ENCODE results near the gene NNT. TPM values are rescaled to one million over a fixed set of nuclear protein-coding genes. Genes with fewer than 3 reads are reported as not detected.
A peak's percentile ranks its signal among the peaks of the same experiment; 100 is the strongest.

The NNT gene
- polyA plus RNA-seq, 3 donors from 2014 or later: 49.5 to 78.0 (median 60.6) TPM

GRCh38 chr5:43674536-43674935 lies 71.6 kb downstream of the NNT start:
- H3K27ac Mint-ChIP-seq: peak overlapping the region in 3 of 6 donors; percentile 46 to 61 (median 59)
- peaks cover 19 to 29% of the 10 kb centered on the region in 2 donors for H3K4me1 Mint-ChIP-seq

DNA sequence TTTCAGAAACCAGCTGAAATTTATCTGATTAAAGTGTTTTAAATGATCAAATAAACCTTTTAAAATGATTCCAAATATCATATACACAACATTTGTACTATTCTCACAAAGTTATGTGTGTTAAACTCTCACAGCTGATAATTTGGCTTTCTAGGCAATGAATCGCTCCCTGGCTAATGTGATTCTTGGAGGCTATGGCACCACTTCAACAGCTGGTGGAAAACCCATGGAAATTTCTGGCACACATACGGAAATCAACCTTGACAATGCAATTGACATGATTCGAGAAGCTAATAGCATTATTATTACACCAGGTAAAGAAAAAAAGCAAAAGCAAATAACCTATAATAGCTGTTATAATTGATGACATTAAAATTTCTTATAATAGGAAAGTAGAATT lies 72.4 kb downstream of the NNT start:
- no peak for DNase-seq
- Mint-ChIP-seq H3K27ac (peak overlapping the region in 2 of 6 donors; percentile 38 to 50), H3K36me3 (peaks cover 4 to 11% (median 9%) of the 10 kb centered on the region in 3 donors), H3K27me3 (ENCODE audit: low read depth in 3 of 3) (no peaks in the 10 kb centered on the region), H3K4me1 (peaks cover 15 to 25% of the 10 kb centered on the region in 2 donors), H3K4me3 (no peak overlapping the region), H3K9me3 (no peaks in the 10 kb centered on the region)

More at GRCh38 chr5:43674536-43674935, 71.6 kb downstream of the NNT start:
- no peak overlapping the region for H3K4me3 Mint-ChIP-seq
- H3K36me3 Mint-ChIP-seq: peaks cover 4 to 13% (median 13%) of the 10 kb centered on the region in 3 donors
- no peak for DNase-seq
- no peaks in the 10 kb centered on the region for H3K9me3 Mint-ChIP-seq
- no peaks in the 10 kb centered on the region for H3K27me3 Mint-ChIP-seq (ENCODE audit: low read depth in 3 of 3)

DNA sequence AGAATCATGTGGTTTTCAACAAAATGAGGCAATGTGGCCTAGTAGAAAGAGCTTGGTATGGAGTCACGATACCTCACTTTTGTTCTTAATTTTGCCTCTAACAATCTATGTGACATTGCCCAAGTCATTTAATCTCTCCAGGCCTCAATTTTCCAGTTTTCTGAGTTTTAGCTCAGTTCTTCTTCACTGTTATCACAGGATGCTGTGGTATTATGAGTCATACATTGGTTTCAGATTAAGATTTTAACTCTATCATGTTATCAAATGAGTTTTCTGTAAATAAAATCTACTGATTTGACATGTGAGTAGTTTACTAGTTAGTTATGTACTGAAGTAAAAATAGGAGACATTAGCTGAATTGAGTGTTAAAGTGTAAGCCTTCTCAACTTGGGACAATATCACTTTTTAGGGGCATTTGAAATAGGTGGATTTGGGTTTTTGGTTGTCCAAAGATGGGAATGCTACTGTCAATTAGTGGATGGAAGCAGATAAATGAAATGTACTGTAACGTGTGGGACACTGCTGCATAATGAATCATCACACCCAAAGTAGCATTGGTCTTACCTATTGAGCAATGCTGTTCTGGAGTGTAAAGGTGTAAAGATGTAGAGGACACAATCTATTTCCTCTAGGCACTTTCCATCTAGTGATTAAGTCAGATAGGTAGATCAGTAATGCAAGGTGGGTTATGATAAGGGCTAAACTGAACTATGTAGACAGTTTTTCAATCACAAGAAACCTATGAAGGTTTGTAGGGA lies 73.3 kb downstream of the NNT start:
- Mint-ChIP-seq H3K27ac (peak overlapping the region in 1 of 6 donors; percentile 22), H3K4me3 (peak overlapping the region in 3 of 5 donors; percentile 12 to 33 (median 33)), H3K36me3 (peaks cover 4 to 14% (median 13%) of the 10 kb centered on the region in 3 donors), H3K9me3 (no peaks in the 10 kb centered on the region), H3K4me1 (peaks cover 9 to 20% of the 10 kb centered on the region in 2 donors), H3K27me3 (ENCODE audit: low read depth in 3 of 3) (no peaks in the 10 kb centered on the region)
- no peak for DNase-seq

DNA sequence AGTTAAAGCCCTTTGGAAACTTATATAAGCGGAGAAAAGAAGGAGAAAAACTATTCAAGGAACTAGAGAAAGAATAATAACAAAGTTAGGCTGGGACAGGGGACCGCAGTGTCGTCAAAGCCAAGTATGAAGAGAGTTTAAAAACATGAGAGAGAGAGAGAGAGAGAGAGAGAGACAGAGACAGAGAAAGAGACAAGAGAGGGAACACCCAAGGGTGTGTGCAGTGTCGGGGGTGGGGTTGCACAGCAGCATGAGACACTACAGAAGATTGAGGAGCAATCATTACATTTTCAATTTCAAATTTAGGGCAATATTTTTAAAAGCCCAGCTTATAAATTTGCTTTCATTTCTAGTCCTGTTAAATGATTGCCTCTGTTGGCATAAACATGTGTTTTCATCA lies 74.3 kb downstream of the NNT start:
- Mint-ChIP-seq H3K36me3 (peaks cover 7 to 10% (median 9%) of the 10 kb centered on the region in 3 donors), H3K27me3 (ENCODE audit: low read depth in 3 of 3) (no peaks in the 10 kb centered on the region), H3K27ac (no peak overlapping the region), H3K4me1 (peaks cover 9 to 12% of the 10 kb centered on the region in 2 donors), H3K9me3 (no peaks in the 10 kb centered on the region), H3K4me3 (no peak overlapping the region)
- no peak for DNase-seq

GRCh38 chr5:43679214-43679613 lies 76.2 kb downstream of the NNT start:
- peak overlapping the region in 1 of 6 donors; percentile 57 for H3K27ac Mint-ChIP-seq
- DNase-seq: no peak
- H3K36me3 Mint-ChIP-seq: peaks cover 7 to 19% (median 13%) of the 10 kb centered on the region in 3 donors
- H3K4me3 Mint-ChIP-seq: no peak overlapping the region
- H3K9me3 Mint-ChIP-seq: no peaks in the 10 kb centered on the region
- peaks cover 9 to 11% of the 10 kb centered on the region in 2 donors for H3K4me1 Mint-ChIP-seq
- no peaks in the 10 kb centered on the region for H3K27me3 Mint-ChIP-seq (ENCODE audit: low read depth in 3 of 3)

- peaks cover 7 to 24% (median 13%) of the 10 kb centered on the region in 3 donors for H3K36me3 Mint-ChIP-seq
- no peaks in the 10 kb centered on the region for H3K9me3 Mint-ChIP-seq
- no peak overlapping the region for H3K4me3 Mint-ChIP-seq
- H3K27me3 Mint-ChIP-seq (ENCODE audit: low read depth in 3 of 3): no peaks in the 10 kb centered on the region
- H3K4me1 Mint-ChIP-seq: peaks cover 6 to 19% of the 10 kb centered on the region in 2 donors
- H3K27ac Mint-ChIP-seq: no peak overlapping the region
- DNase-seq: no peak
Observed at GRCh38 chr5:43680286-43680685, 77.3 kb downstream of the NNT start.

DNA sequence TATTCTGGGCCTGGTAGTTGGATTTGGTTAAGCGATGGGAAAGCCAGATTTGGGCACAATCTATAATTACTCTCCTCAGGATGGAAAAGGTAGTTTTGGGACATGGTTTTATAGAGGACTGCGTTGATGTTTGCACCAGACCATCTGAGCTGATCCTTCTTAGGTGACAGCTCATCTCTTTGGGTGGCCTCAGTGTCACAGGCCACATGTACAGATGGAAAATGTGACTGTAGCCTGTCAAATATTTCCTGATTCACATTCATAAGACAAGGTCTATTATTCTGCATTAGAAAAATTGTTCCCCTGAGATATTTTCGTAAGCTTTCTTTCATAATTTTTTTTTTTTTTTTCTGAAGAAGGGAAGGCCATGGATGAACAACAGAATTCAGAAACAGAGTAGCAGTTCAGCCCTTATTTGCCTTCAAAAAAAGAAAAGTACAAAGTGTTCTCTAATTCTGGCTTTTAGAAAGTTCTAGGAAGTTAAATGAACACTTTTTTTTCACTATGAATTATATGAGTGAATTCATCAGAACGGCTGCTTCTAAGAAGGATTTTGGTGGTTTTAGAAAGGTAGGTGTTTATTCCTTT lies 81.0 kb downstream of the NNT start:
- peak overlapping the region in 3 of 6 donors; percentile 3 to 43 (median 4) for H3K27ac Mint-ChIP-seq
- peaks cover 7 to 32% (median 24%) of the 10 kb centered on the region in 3 donors for H3K36me3 Mint-ChIP-seq
- peaks cover 0 to 2% (median 0%) of the 10 kb centered on the region in 3 donors for H3K27me3 Mint-ChIP-seq (ENCODE audit: low read depth in 3 of 3)

GRCh38 chr5:43685252-43685950 lies 82.4 kb downstream of the NNT start:
- Mint-ChIP-seq H3K4me1 (peaks cover 9 to 40% of the 10 kb centered on the region in 2 donors), H3K4me3 (no peak overlapping the region), H3K27ac (no peak overlapping the region), H3K36me3 (peaks cover 2 to 46% (median 31%) of the 10 kb centered on the region in 3 donors), H3K9me3 (no peaks in the 10 kb centered on the region), H3K27me3 (ENCODE audit: low read depth in 3 of 3) (peaks cover 0 to 2% (median 0%) of the 10 kb centered on the region in 3 donors)
- DNase-seq: no peak

More for the DNA sequence above, 81.0 kb downstream of the NNT start:
- Mint-ChIP-seq H3K4me3 (no peak overlapping the region), H3K9me3 (no peaks in the 10 kb centered on the region), H3K4me1 (peaks cover 11 to 26% of the 10 kb centered on the region in 2 donors)
- DNase-seq: no peak

DNA sequence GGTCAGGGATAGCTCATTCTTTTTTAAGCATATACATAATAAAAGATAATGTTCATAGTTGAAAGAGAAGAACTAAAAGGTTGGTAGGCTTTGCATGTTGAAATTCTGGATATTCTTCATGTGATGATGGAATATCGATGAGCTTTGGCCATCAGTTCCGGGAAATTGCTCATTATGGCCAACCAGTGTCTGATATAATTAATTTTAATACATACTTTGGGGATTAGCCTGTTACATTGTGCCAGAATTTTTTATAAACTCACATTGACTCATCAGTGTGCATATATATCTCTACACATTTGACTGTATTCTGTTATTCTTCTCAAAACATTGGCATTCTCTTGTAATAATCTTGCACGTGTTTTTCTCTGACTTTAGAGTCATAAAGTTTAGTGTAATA lies 84.3 kb downstream of the NNT start:
- Mint-ChIP-seq H3K4me3 (no peak overlapping the region), H3K9me3 (no peaks in the 10 kb centered on the region), H3K36me3 (peaks cover 0 to 39% (median 30%) of the 10 kb centered on the region in 3 donors), H3K27me3 (ENCODE audit: low read depth in 3 of 3) (peaks cover 0 to 2% (median 0%) of the 10 kb centered on the region in 3 donors), H3K27ac (no peak overlapping the region), H3K4me1 (peaks cover 11 to 51% of the 10 kb centered on the region in 2 donors)
- no peak for DNase-seq

DNA sequence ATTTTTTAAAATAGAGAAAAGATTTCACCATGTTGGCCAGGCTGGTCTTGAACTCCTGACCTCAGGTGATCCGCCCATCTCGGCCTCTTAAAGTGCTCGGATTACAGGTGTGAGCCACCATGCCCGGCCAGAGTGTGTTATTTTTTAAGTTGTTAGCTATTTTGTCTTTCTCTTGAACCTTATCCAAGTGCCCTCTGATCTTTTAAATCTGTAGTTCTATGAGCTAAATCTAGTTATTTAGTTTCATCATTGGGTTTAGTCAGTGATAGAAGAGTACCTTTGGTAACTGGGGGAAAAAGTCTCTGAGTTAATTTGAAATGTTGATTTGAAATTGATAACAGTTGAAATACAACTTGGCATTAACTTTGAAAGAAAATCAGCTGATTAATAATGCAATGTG lies 88.3 kb downstream of the NNT start:
- H3K4me1 Mint-ChIP-seq: peaks cover 18 to 59% of the 10 kb centered on the region in 2 donors
- H3K27ac Mint-ChIP-seq: peak overlapping the region in 1 of 6 donors; percentile 25
- peaks cover 0 to 4% (median 0%) of the 10 kb centered on the region in 6 donors for H3K9me3 Mint-ChIP-seq
- H3K27me3 Mint-ChIP-seq (ENCODE audit: low read depth in 3 of 3): peaks cover 0 to 3% (median 2%) of the 10 kb centered on the region in 3 donors
- DNase-seq: no peak
- H3K36me3 Mint-ChIP-seq: peaks cover 18 to 56% (median 44%) of the 10 kb centered on the region in 3 donors
- H3K4me3 Mint-ChIP-seq: no peak overlapping the region

GRCh38 chr5:43691893-43692292 lies 88.9 kb downstream of the NNT start:
- peaks cover 18 to 57% (median 44%) of the 10 kb centered on the region in 3 donors for H3K36me3 Mint-ChIP-seq
- no peak overlapping the region for H3K4me3 Mint-ChIP-seq
- peaks cover 18 to 59% of the 10 kb centered on the region in 2 donors for H3K4me1 Mint-ChIP-seq
- no peak overlapping the region for H3K27ac Mint-ChIP-seq
- peaks cover 0 to 4% (median 0%) of the 10 kb centered on the region in 6 donors for H3K9me3 Mint-ChIP-seq
- peaks cover 0 to 3% (median 2%) of the 10 kb centered on the region in 3 donors for H3K27me3 Mint-ChIP-seq (ENCODE audit: low read depth in 3 of 3)
- no peak for DNase-seq

GRCh38 chr5:43693411-43693810 lies 90.4 kb downstream of the NNT start:
- H3K27me3 Mint-ChIP-seq (ENCODE audit: low read depth in 3 of 3): peaks cover 0 to 3% (median 0%) of the 10 kb centered on the region in 3 donors
- H3K27ac Mint-ChIP-seq: no peak overlapping the region
- H3K9me3 Mint-ChIP-seq: peaks cover 0 to 4% (median 0%) of the 10 kb centered on the region in 6 donors
- peaks cover 24 to 58% (median 48%) of the 10 kb centered on the region in 3 donors for H3K36me3 Mint-ChIP-seq
- peaks cover 24 to 70% of the 10 kb centered on the region in 2 donors for H3K4me1 Mint-ChIP-seq
- no peak overlapping the region for H3K4me3 Mint-ChIP-seq
- DNase-seq: no peak

DNA sequence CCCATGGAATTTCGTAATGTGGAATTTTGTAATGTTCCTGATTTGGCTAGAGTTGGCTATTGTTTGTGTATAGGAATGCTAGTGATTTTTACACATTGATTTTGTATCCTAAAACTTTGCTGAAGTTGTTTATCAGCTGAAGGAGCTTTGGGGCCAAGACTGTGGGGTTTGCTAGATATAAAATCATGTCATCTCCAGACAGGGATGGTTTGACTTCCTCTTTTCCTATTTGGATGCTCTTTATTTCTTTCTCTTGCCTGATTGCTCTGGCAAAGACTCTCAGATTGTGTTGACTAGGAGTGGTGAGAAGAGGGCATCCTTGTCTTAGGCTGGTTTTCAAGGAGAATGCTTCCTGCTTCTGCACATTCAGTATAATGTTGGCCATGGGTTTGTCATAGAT lies 91.0 kb downstream of the NNT start:
- H3K9me3 Mint-ChIP-seq: peaks cover 0 to 4% (median 0%) of the 10 kb centered on the region in 6 donors
- H3K27me3 Mint-ChIP-seq (ENCODE audit: low read depth in 3 of 3): peaks cover 0 to 3% (median 0%) of the 10 kb centered on the region in 3 donors
- H3K4me1 Mint-ChIP-seq: peaks cover 21 to 66% of the 10 kb centered on the region in 2 donors
- H3K27ac Mint-ChIP-seq: peak overlapping the region in 2 of 6 donors; percentile 9 to 34
- H3K36me3 Mint-ChIP-seq: peaks cover 24 to 54% (median 43%) of the 10 kb centered on the region in 3 donors
- DNase-seq: no peak
- no peak overlapping the region for H3K4me3 Mint-ChIP-seq

All from immature natural killer cell (primary cell).